HG03095 (cell line): ENCODE results near the gene DPM3.
"Not testable (repeated sequence)": the region's sequence is repeated elsewhere in the genome, so short reads cannot be mapped to it uniquely, and the experiment has no call there.

Experiments
- ATAC-seq: cut with Tn5 transposase; IDR thresholded peaks from one replicate; pipeline ENCODE4 v1.9.1; 2021; ENCODE audit warnings: moderate library complexity; ENCODE audit not compliant: unreplicated experiment

Gene DPM3

DNA sequence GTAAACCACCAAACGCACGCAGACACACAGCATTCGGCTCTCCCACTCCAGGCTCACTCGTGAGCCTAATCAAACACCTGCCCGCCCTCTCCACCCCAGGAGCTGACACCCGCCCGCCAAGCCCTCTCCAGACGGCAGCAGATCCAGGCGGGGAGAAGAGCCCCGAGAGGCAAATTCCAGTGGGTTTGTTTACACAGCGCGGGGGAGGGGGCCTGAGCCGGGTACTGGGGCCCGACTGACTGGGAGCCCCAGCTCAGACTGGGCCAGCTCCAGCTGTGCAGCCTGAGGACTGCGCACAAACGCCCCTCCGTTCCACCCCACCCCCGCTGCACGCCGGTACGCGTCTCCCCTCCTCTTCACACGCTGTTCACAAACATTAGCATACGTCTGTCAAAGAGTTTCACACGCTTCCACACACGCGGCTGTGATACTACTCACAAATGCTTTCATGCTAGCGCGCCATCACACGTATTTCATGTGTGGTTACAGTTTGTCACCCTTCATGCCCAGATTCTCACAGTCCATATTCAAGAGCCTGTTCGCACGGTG is 13.7 kb downstream of the DPM3 start:
- ATAC-seq: no peak

DNA sequence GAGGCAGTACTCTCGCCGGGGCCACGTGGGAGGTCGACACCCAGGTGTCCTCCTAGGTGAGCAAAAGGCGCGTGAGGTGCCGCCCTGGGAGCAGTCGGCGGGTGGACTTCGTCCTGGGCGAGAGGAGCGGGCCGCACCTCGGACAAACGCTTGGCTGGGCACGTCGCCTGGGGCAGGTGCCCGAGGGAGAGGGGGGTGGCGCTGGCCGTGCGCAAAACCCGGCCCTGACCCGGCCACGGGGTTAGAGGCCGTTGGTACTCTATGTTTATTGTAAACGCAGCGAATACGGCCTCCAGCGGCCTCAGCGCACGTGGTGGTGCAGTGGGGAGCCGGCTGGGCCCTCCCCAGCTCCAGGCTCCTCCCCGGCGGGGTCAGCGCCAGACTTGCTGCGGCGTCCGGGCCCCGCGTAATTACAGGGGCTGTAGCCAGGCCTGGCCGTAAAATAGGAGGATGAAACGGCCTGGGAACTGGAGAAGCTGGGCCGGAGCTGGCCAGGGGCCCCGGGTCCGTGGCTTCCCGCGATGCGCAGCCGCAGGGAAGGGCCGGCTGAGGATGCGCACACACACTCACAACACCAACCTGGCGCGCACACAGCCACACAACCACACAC is 14.3 kb downstream of the DPM3 start:
- ATAC-seq: no peak

DNA sequence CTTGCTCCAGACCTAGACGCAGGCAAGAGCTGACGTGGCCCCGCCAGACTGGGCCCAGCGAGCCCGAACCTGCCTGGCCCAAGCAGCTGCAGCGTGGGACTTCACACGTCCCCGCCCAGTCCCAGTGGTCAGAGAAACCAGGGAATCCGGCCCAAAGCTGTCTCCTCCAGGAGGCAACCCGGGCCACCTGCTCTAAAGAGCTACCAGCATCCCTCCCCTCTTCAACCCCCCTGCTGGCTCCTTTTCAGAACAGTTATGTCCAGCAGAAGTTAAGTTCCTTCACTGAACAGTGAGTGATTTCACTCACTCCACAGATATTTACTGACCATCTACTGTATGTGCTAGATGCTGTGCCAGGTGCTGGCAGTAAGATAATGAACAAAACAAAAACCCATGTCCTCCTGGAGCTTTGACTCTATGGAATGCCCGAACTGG is 14.8 kb downstream of the DPM3 start:
- no peak for ATAC-seq

DNA sequence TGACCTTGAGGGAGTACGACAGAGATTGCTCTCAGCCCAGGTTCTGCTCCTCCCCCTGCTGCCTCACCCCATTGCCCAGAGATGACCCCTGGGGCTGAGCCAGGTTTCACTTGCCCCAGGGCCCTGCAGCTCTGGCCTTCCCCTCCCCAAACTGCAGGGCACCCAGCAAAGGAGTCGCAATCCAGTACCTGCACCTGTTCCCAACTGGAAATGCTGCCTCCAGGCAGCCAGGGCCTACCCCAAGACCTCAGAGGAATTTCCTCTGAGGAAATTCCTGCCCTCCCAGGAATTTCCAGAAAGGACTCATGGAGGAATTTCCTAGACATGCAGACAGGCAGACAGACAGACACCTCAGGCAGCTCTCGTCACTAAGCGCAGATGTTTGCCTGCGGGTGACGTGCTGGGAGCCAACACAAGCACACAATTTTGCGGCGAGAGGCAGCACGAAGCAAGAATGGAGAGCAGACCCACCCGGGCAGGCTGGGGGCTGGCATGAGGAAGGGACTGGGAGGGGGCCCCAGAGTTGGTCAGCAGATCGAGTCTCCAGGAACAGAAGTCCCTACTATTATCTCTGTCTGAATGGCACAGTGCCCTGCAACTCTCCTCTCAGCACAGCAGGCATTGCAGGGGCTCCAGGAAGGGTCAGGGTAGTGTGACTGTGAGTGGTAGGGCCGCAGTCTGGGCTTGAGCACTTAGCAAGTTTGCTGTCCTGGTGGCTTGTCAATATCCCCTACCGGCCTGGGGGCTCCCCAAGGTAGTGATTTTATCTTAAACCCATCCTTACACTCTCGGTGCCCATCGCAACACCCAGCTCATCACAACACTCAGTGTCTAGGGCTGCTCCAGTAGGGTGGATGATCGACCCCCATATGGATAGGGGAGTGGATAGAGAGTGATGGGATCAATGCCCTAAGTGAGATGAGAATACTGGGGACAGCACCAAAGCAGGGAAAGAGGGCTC is 15.5 kb downstream of the DPM3 start:
- ATAC-seq: no peak

DNA sequence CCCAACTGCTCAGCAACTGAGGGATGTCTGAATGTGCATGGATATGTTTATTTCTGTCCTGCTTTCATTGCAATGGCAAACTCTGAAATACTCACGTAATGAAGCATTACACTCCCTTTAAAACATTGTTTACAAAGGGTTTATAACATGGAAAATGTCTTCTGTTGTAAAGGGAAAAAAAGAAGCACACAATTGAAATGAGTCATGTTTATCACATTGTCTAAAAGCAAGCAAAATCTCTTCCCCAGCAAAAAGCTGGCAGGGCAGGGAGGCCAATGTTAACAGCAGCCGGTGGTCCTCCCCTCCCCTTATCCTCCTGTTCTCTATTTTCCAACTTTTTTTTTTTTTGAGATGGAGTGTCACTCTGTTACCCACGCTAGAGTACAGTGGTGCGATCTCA is 16.5 kb downstream of the DPM3 start:
- no peak for ATAC-seq

DNA sequence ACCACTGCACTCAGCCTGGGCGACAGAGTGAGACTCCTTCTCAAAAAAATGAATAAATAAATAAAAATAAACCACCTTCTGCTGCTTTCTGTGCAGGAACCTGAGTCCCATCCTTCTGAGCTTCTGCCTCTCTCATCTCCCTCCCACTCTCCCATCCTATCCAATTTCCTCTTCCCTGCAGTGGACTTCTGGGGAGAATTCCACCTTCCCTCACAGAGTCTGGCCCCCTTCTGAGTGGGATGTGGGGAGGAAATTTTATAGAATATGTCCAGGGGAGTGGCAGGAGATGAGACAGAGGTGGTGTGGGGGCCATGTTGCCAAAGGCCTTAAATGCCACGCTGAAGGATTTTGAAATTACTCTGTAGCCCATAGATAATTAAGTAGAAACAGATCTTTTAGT is 18.0 kb downstream of the DPM3 start:
- no peak for ATAC-seq

DNA sequence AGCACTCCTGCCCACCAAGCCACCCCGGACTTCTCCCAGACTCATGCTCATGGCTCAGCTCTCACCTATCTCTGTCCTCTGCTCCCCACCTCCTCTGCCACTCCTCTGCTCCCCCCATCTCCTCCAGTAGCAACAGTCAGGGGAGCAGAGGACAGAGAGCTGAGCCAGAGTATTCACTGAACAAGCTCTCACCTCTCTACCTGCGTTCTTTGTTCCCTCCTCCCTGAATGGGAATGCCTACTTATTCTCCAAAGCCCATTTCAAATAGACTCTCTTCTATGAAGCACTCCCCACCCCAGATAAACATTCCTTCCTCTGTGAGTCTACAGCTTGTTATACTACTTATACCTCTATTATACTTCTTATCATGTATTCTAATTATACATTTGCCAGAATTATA is 19.1 kb downstream of the DPM3 start:
- ATAC-seq: no peak

DNA sequence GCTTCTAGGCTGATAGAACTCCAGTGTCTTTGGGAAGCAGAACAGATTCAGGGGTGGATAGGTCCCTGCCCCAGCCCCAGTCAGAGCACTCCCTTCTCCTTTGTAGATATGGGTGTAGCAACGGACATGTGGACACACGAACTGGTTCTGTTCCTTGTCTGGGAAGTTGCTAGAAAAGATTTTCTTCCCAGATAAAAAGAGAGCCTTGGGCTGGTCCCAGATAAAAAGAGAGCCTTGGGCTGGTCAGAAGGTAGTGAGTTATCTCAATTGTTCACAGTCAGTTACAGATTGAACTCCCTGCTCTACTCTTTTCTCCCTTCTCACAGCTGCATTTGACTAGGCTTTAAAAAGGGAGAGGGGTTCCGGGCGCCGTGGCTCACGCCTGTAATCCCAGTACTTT is 20.1 kb downstream of the DPM3 start:
- ATAC-seq: no peak

DNA sequence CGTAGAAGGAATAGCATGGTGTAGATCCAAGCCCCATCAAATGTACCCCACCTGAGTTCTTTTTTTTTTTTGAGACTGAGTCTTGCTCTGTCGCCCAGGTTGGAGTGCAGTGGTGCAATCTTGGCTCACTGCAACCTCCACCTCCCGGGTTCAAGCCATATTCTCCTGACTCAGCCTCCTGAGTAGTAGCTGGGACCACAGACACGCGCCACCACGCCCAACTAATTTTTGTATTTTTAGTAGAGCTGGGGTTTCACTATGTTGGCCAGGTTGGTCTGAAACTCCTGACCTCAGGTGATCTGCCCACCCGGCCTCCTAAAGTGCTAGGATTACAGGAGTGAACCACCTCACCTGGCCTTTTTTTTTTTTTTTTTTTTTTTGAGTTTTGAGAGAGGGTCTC is 22.2 kb downstream of the DPM3 start:
- ATAC-seq: not testable (repeated sequence)

DNA sequence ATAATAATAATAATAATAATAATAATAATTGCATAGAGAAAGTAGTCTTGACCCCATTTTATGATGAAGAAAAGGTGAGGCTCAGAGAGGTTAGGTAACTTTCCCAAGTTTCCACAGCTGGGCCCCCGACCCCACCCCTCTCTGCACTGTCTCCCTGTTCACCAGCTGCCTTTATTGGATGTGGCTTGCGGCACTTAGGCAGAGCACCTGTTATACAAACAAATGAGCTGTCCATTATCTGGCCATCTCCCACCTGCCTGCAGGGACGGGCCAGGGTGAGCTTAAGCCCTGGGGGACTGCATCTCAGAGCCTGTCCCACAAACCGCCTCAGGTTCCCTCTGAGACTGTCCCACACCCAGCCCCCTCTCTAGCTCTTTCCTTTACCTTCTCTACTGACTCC is 22.7 kb downstream of the DPM3 start:
- ATAC-seq: no peak

DNA sequence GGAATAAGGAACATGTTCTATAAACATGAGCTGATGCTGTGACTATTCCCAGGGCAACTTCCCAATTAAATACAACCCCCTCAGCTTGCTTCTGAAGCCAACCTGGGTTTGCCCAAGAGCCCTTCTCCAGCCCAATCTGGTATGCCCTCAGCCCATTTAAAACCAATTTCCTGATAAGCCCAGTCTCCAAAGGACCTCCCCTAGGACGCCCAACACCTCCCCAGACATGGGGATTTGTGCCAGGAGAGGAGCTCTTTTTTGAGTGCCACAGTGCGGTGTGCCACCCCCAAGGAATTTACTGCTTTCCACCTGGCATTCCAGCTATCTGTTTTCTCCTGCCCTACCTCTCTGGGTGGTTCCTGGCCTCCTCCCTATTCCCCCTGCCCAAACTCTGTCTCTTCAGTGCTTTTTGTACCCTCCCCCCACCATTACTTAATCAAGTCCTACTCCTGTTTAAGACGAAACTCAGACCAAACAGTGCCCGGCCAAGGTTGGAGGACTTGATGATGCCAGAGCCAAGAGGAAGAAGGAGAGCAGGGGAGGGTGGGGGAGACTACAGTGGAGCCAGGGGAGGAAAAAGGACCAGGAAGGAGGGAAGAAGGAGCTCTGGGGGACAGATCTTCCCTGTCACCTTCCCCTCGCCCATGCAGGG is 24.1 kb downstream of the DPM3 start:
- ATAC-seq: no peak

DNA sequence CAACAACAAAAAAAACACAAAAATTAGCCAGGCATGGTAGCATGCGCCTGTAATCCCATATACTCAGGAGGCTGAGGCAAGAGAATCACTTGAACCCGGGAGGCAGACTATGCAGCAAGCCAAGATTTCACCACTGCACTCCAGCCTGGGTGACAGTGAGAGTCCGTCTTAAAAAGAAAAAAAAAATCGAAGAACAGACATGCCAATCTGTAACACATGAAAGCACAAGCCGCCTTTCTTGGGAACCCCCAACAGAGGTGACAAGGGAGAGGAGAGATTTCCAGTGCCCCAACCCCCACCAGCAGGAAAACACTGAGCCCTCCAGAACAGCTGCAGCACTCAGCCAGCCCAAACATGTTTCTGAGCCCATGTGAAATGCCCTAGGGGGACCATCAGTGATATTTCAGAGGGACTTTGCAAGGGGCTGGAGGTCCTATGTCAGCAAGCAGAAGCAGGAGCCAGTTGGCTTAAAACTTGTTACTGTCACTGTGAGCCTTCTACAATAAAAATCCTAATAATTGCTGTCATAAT is 26.8 kb downstream of the DPM3 start:
- ATAC-seq: no peak

DNA sequence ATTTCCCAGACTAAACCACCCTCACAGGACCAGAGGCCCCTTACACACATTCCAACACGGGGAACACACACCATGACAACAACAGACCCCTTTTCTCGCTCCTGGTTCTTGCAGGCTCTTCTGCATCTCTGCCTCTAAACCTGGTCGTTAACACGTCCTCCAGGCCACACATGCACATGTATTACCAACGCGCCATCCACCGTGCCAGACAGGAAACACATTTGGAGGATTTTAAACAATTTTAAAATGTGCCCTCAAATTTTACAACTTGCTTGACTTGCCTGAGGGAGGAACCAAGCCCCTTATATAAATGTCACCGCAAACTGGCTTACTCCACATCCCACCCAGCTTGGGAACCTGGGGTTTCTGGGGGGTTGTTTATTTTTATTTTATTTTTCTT is 29.5 kb downstream of the DPM3 start:
- ATAC-seq: no peak

DNA sequence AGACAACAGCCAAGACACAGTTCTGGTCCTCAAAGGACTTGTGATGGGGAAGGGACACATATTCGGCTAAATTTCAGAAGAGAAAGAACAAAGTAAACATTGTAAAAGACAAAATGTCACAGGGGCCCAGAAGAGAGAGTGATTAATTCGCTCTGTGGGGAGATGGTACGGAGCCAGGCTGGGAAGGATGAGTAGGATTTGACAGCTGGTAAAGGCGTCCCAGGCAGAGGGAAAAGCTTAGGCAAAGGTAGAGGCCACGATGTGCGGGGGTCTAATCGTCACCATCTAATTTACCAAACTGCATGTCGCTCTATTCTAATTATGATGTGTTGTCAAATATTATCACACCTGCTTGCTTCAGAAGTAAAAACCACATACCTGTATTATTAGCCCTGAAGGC is 29.9 kb downstream of the DPM3 start:
- no peak for ATAC-seq

DNA sequence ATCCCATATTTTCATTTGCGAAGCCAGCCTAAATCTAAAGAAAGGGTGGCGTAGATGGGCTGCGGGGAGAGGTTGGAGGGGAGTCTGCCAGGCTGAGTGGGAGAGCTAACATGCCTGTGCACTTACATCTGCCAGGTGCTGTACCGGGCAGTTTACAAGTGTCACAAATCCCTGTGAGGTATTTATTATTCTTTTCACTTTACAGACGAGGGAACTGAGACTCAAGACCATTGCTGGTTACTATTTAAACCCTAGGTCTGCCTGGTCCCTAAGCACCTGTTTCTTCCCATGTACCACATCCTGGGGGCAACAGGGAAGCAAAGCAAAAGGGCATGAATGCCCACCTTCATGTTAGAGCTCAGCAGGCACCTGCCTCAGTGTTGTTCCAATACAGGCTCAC is 32.0 kb downstream of the DPM3 start:
- ATAC-seq: no peak

DNA sequence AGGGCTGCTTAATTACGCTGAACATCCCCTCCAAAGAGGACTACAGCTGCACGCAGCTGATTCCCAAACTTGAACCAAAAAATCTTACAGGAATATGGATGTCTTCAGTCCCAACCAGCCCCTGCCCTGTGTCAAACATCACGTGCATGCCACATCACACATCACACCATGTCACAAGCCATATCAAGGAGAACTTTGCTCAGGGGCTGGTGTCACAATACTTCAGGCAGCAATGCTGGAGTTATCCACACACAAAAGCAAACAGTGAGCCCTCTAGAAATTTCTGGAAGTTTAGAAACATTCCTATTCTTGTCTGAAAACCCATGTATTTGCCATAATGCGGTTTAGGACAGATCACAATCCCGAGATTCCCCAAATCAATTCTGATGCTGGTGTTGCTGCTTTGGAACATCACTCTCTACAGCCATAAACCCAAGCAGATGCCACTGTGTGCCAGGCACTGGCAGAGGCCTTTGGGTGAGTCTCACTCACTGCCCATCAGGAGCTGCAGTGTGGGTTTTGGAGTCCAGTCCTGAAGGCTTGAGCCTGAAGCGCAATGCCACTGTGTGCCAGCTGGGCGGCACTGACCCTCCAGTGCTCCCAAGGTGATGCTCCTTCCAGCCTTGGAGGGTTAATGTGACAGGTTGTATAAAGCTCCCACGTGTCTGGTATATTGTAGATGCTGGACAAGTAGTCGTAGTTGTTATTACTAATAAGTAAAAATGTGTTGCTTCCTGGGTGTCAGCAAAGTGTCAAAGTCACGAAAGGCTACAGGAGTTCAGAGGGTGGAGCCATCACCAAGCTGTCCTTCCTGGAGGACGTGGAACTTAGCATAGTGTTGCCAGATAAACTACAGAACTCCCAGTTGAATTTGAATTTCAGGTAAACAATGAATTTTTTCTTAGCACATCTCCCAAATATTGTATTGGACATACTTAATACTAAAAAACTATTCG is 32.7 kb downstream of the DPM3 start:
- no peak for ATAC-seq

DNA sequence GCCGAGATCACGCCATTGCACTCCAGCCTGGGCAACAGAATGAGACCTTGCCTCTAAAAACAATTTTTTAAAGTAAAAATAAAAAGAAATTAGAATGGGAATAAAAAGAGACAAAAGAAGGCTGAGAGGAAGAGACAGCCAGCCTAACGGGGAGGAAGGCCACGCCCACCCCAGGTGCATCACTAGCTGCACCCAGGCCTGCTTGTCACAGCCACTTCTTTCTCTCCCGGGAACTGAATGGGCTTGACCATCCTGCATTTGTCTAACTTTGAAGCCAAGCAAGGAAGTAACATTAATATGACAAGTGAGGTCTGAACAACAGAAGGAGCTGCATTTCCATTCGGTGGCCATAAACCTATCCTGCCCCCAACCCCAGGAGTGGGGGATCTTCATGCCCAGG is 33.5 kb downstream of the DPM3 start:
- ATAC-seq: no peak

DNA sequence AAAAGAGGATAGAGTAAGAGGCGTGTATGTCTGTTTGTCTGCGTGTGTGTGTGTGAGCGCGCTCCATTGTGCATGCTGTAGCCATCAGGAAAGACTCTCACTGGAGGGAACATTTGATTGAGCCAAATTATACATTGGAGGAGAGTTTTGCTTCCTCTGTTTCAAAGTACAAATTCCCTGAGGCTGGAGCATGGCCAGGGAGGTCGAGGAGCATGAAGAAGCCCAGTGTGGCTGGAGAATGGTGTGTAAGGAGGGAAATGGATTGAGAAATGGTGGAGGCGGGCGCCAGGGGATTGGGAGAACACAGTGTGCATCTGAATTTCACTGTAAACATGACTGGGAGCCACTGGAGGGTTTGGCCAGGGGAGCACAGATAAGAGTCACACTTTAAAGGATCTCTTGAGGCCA is 34.7 kb downstream of the DPM3 start:
- ATAC-seq: no peak

DNA sequence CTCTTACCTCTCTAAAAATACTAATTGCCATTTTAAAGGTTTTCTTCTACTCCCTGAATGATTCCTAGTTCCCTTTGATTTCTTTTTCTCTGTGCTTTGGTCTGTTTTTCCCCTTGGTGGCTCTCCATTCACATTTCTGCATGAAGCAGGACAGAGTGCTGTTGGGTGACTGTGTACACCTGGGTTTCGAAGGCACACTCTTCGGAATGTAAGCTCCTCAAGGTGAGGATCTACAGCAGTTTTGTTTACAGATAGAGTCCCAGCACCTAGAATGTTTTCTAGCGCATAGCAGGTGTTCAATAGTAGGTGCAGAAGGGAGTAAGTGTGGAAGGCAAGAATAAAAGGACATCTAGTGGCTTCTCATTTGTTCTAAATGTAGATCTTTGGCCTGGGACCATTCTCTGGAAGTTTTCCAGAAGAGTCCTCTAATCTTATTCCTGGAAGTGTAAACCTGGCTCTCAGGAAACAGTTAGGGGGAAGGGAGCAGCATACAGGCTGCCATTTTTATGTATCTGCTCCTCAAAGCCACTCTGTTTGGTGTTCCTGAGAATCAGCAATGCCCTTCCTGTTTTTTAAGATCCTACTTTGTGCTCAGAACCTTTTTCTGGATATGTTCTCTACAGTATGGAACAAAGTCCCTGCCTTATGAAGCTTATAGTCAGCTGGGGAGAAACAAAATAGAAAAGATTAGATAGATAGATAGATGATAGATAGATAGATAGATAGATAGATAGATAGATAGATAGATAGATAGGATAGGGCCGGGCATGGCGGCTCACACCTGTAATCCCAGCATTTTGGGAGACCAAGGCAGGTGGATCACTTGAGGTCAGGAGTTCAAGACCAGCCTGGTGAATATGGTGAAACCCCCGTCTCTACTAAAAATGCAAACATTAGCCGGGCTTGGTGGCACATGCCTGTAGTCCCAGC is 35.5 kb downstream of the DPM3 start:
- ATAC-seq: no peak
